ENCODE results near the gene PODN.

Gene PODN

GRCh38 chr1:53115403-53116306 is 53.6 kb downstream of the PODN start:
- no peak for DNase-seq (ENCODE audit: low spot score)

GRCh38 chr1:53116307-53116810 is 54.3 kb downstream of the PODN start:
- no peak for DNase-seq (ENCODE audit: low spot score)

GRCh38 chr1:53116933-53117600 is 55.1 kb downstream of the PODN start:
- DNase-seq (ENCODE audit: low spot score), result no peak

GRCh38 chr1:53117836-53118235 is 55.8 kb downstream of the PODN start:
- no peak for DNase-seq (ENCODE audit: low spot score)

- DNase-seq (ENCODE audit: low spot score), result no peak
These were observed 58.6 kb downstream of the PODN start for GRCh38 chr1:53120659-53121058.

- DNase-seq (ENCODE audit: low spot score), result no peak
These were observed 59.5 kb downstream of the PODN start for GRCh38 chr1:53121319-53122172.

GRCh38 chr1:53122201-53122885 is 60.3 kb downstream of the PODN start:
- no peak for DNase-seq (ENCODE audit: low spot score)

- no peak for DNase-seq (ENCODE audit: low spot score)
These were observed 61.0 kb downstream of the PODN start for GRCh38 chr1:53122961-53123413.

- no peak for DNase-seq (ENCODE audit: low spot score)
These were observed 61.6 kb downstream of the PODN start for GRCh38 chr1:53123453-53124140.

GRCh38 chr1:53125122-53125521 is 63.1 kb downstream of the PODN start:
- DNase-seq (ENCODE audit: low spot score), result no peak

- DNase-seq (ENCODE audit: low spot score), result no peak
These were observed 63.8 kb downstream of the PODN start for GRCh38 chr1:53125623-53126360.

- DNase-seq (ENCODE audit: low spot score), result no peak
These were observed 64.5 kb downstream of the PODN start for GRCh38 chr1:53126495-53126894.

GRCh38 chr1:53127546-53127945 is 65.5 kb downstream of the PODN start:
- DNase-seq (ENCODE audit: low spot score), result no peak

GRCh38 chr1:53128401-53128800 is 66.4 kb downstream of the PODN start:
- DNase-seq (ENCODE audit: low spot score), result no peak

- no peak for DNase-seq (ENCODE audit: low spot score)
These were observed 68.0 kb downstream of the PODN start for GRCh38 chr1:53129891-53130597.

GRCh38 chr1:53130598-53130877 is 68.5 kb downstream of the PODN start:
- DNase-seq (ENCODE audit: low spot score), result no peak

GRCh38 chr1:53130878-53131589 is 69.0 kb downstream of the PODN start:
- no peak for DNase-seq (ENCODE audit: low spot score)

- DNase-seq (ENCODE audit: low spot score), result no peak
These were observed 69.6 kb downstream of the PODN start for GRCh38 chr1:53131590-53131938.

- DNase-seq (ENCODE audit: low spot score), result no peak
These were observed 70.2 kb downstream of the PODN start for GRCh38 chr1:53132176-53132575.
